Fibroblast of mammary gland (primary cell): Measurements from ENCODE around the gene GRK5.

Experiments
- DNase-seq: peaks from one replicate; pipeline ENCODE4 v3.0.0-alpha.2; 2010; ENCODE audit warnings: low read depth
- H3K4me3 ChIP-seq: 2 replicates; pipeline ENCODE4 v1.5.1; 2011; ENCODE audit warnings: low read depth, mild to moderate bottlenecking, low read length, moderate library complexity; ENCODE audit not compliant: control insufficient read depth
- TF ChIP-seq, protein P1 (sequence below): conservative IDR thresholded peaks from 2 replicates; pipeline ENCODE4 v1.5.1; 2011; ENCODE audit warnings: low read depth, low read length, inconsistent platforms; ENCODE audit not compliant: control insufficient read depth, insufficient read depth

GRK5 gene

DNA sequence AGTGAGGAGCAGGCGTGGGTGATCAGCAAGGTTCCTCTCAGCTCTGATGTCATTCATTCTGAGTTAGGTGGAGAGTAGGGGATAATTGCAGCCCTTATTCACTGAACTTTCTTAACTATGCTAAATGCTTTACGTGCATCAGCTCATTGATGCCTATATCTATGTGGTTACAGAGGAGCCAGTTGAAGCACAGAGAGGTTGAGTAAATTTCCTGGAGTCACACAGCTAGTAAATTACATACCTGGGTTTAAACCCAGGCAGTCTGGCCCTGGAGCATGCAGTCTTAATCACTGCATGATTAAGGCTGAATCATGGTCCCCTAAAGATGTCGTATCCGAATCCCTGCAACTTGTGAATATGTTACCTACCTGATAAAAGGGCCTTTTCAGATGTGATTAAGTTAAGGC is 99.6 kb downstream of the GRK5 start:
- no peak overlapping the region for H3K4me3 ChIP-seq
- TF ChIP-seq, protein P1, sequence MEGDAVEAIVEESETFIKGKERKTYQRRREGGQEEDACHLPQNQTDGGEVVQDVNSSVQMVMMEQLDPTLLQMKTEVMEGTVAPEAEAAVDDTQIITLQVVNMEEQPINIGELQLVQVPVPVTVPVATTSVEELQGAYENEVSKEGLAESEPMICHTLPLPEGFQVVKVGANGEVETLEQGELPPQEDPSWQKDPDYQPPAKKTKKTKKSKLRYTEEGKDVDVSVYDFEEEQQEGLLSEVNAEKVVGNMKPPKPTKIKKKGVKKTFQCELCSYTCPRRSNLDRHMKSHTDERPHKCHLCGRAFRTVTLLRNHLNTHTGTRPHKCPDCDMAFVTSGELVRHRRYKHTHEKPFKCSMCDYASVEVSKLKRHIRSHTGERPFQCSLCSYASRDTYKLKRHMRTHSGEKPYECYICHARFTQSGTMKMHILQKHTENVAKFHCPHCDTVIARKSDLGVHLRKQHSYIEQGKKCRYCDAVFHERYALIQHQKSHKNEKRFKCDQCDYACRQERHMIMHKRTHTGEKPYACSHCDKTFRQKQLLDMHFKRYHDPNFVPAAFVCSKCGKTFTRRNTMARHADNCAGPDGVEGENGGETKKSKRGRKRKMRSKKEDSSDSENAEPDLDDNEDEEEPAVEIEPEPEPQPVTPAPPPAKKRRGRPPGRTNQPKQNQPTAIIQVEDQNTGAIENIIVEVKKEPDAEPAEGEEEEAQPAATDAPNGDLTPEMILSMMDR, result no peak
- peak; percentile 29 for DNase-seq

DNA sequence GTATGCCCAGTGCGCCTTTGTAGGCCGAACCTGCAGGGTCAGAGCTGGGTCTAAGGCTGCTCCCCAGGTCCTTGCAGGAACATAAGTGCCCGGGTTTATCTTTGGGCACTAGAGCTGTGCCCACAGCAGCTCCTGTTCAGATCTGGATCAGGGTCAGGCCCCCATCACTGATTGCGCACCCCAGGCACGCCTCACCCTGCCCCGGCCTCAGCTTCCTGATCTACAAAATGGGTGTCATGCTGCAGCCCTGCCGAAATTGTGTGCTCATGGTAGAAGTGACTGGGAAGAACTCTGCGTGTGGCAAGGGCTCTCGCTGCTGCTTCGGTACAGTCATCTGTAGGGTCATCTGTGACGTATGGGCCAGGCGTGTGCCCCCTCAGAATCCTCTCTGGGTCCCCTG is 100.7 kb downstream of the GRK5 start:
- DNase-seq, result no peak
- H3K4me3 ChIP-seq, result no peak overlapping the region
- TF ChIP-seq, protein P1, result no peak

DNA sequence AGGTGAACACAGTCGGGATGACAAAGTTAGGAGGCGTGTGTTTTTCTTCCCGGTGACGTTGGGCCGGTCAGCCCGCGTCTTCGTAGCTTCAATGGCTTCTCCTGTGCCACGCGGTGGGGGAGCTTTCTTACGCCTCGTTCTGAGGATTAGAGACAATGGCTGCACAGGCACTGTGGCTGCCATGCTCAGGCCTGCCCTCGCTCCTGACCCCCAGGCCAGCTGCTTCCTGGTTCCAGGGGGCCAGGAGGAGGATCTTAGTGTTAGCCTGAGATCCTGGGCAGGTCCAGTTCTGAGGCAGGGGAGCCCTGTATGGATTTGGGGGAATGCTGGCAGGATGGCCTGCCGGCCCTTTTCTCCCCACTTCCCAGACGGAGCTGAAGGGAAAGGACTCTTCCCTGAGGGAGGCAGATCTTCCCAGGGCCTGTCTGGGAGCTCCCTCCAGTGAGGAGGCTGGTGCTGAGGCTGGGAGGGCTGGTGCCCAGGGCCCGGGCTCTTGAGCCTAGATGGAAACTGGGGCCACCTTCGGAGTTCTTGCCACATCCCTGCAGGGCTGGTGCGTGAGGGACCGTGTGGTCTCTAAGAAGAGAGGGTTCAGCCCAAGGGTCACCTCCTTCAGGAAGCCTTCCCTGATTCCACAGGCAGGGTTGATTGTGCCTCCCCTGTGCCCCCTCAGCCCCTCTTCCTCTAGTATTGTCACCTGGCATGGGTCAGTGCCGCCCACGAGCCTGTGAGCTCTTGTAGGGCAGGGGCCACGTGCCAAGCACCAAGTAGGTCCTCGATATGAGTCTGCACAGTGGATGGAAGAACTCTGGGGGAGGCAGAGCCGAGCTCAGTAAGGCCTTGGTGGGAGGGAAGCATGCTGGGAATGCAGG is 101.4 kb downstream of the GRK5 start:
- DNase-seq, result no peak
- TF ChIP-seq, protein P1, result no peak
- H3K4me3 ChIP-seq, result no peak overlapping the region

DNA sequence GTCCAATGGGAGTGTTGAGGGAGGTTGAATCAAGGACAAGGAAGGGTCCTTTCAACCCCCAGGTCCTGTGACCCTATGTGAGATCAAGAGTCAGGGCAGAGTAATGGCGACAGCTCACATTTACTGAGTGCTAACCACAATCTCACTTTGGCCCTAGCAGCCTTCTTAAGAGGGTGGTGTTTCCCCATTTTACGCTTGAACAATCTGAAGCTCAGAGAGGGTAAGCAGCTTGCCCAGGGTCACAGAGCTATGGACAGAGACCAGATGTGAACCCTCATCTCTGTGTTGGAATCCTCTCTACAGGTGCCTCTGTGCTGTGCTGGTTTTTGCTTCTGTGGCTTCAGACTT is 102.0 kb downstream of the GRK5 start:
- DNase-seq, result no peak
- H3K4me3 ChIP-seq, result no peak overlapping the region
- TF ChIP-seq, protein P1, result no peak

DNA sequence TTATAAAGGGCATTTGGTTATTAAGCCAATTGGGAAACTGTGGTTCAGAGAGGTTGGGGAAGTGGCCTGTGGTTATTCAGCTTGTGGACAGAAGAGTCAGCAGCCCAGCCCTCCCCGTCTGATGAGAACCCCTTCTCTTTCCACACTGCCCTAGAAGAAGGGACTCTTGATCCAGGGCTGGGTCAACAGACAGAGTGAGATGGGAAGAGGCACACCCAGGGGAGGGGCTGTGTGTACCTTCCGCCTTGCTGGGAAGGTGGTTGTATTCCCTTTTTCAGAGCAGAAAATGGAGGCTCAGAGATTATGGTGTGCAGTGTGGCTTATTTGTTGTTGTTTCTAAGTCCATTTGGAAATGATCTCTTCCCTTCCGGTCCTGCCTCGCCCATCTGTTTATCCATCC is 103.4 kb downstream of the GRK5 start:
- TF ChIP-seq, protein P1, result no peak
- no peak overlapping the region for H3K4me3 ChIP-seq
- DNase-seq, result no peak

DNA sequence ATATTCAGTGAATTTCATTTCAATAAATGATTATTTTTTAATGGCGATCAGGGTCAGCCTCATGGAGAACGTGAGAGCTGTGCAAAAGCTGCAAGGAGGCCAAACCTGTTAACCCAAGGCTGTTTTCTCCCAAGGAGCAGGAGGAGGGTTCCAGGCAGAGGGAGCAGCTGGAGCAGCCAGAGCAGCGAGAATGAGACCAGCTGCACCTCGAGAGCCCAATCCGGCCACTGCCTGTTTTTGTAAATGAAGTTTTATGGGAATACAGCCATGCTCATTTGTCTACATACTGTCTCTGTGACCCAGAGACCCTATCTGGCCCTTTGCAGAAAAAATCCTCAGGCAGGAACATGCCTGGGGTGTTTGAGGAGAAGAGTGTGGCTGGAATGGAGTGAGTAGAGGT is 104.9 kb downstream of the GRK5 start:
- H3K4me3 ChIP-seq, result no peak overlapping the region
- TF ChIP-seq, protein P1, result no peak
- no peak for DNase-seq
